WTC11 (cell line): ENCODE results near the gene ERC1. TPM values are rescaled to one million over a fixed set of nuclear protein-coding genes. Genes with fewer than 3 reads are reported as not detected.

Experiments used
- ATAC-seq: fragments of 200-7000 bp; cut with Tn5 transposase; 2 replicates; pipeline ENCODE4 v1.10.0; 2021; ENCODE audit warnings: mild to moderate bottlenecking, moderate library complexity
- CTCF ChIA-PET: fragments of 300-600 bp; sonication (Branson Sonifier 250); formaldehyde crosslinking; loops from one replicate; lab custom pipeline; 2021; ENCODE audit warnings: antibody characterized with exemption; lab: Charles Lee
- POLR2A ChIA-PET: fragments of 350-600 bp; sonication (Branson Sonifier 250); formaldehyde crosslinking; loops from one replicate; lab custom pipeline; 2021; ENCODE audit warnings: antibody characterized with exemption; lab: Charles Lee
- DNase-seq: peaks from one replicate; pipeline ENCODE4 v3.0.0; 2021; ENCODE audit warnings: low spot score
- H3K27ac Mint-ChIP-seq: 2 replicates; pipeline ENCODE4 v1.8.0; 2021; ENCODE audit warnings: mixed read lengths
- H3K27me3 Mint-ChIP-seq: 2 replicates; pipeline ENCODE4 v1.8.0; 2021; ENCODE audit warnings: low read depth, mild to moderate bottlenecking, moderate library complexity, mixed read lengths
- H3K36me3 Mint-ChIP-seq: 2 replicates; pipeline ENCODE4 v1.8.0; 2021; ENCODE audit warnings: mixed read lengths
- H3K4me1 Mint-ChIP-seq: 2 replicates; pipeline ENCODE4 v1.8.0; 2022; ENCODE audit warnings: mixed read lengths
- H3K4me3 Mint-ChIP-seq: 2 replicates; pipeline ENCODE4 v1.8.0; 2021; ENCODE audit warnings: mild to moderate bottlenecking, moderate library complexity, mixed read lengths
- H3K9me3 Mint-ChIP-seq: 2 replicates; pipeline ENCODE4 v1.8.0; 2021; ENCODE audit warnings: mixed read lengths
- EMX1 ChIP-seq: fragments of 250-450 bp; sonication (Bioruptor Pico); IDR thresholded peaks from 2 replicates; pipeline ENCODE4 v1.8.0; 2021; ENCODE audit warnings: mild to moderate bottlenecking
- FOXJ3 ChIP-seq: sonication (generic); formaldehyde crosslinking; IDR thresholded peaks from 2 replicates; pipeline ENCODE4 v1.9.0; 2021; ENCODE audit warnings: missing genetic modification reagents, mild to moderate bottlenecking, borderline replicate concordance
- GABPB1 ChIP-seq: sonication (generic); formaldehyde crosslinking; IDR thresholded peaks from 2 replicates; pipeline ENCODE4 v1.8.1; 2023; ENCODE audit warnings: mild to moderate bottlenecking, missing genetic modification reagents
- HMGA2 ChIP-seq: fragments of 250-450 bp; sonication (Bioruptor Pico); IDR thresholded peaks from 2 replicates; pipeline ENCODE4 v1.4.0; 2021; ENCODE audit warnings: mild to moderate bottlenecking, moderate library complexity
- IRF2 ChIP-seq: sonication (generic); formaldehyde crosslinking; IDR thresholded peaks from 2 replicates; pipeline ENCODE4 v1.8.0; 2022; ENCODE audit warnings: low read depth, missing genetic modification reagents, borderline replicate concordance
- KAT7 ChIP-seq: sonication (generic); formaldehyde crosslinking; IDR thresholded peaks from 2 replicates; pipeline ENCODE4 v1.8.1; 2023; ENCODE audit warnings: missing genetic modification reagents, mild to moderate bottlenecking, borderline replicate concordance
- NR3C1 ChIP-seq: sonication (generic); formaldehyde crosslinking; conservative IDR thresholded peaks from 2 replicates; pipeline ENCODE4 v1.8.1; 2023; ENCODE audit warnings: low read depth, mild to moderate bottlenecking, missing genetic modification reagents
- RELA ChIP-seq: sonication (generic); formaldehyde crosslinking; IDR thresholded peaks from 2 replicates; pipeline ENCODE4 v1.8.1; 2022; ENCODE audit warnings: missing genetic modification reagents, mild to moderate bottlenecking, borderline replicate concordance
- RORB ChIP-seq: fragments of 250-450 bp; sonication (Bioruptor Pico); IDR thresholded peaks from 2 replicates; pipeline ENCODE4 v1.9.0; 2021; ENCODE audit warnings: mild to moderate bottlenecking
- ZNF396 ChIP-seq: fragments of 250-450 bp; sonication (Bioruptor Pico); IDR thresholded peaks from 2 replicates; pipeline ENCODE4 v1.8.0; 2021; ENCODE audit warnings: mild to moderate bottlenecking, moderate library complexity, borderline replicate concordance
- ZNF423 ChIP-seq: fragments of 250-450 bp; sonication (Bioruptor Pico); IDR thresholded peaks from 2 replicates; pipeline ENCODE4 v2.1.2; 2022; ENCODE audit warnings: mild to moderate bottlenecking, moderate library complexity
- total RNA-seq: library from RNA; stranded (reverse); gene quantifications from 3 replicates; pipeline ENCODE4 v1.2.3, GENCODE V29; 2021
- TF ChIP-seq, protein P1 (sequence below): sonication (generic); formaldehyde crosslinking; IDR thresholded peaks from 2 replicates; pipeline ENCODE4 v1.8.0; 2022; ENCODE audit warnings: missing genetic modification reagents
- TF ChIP-seq, protein P2 (sequence below): fragments of 250-450 bp; sonication (Bioruptor Pico); IDR thresholded peaks from 2 replicates; pipeline ENCODE4 v1.9.0; 2021; ENCODE audit warnings: mild to moderate bottlenecking, borderline replicate concordance
- TF ChIP-seq, protein P3 (sequence below): sonication (generic); formaldehyde crosslinking; IDR thresholded peaks from 2 replicates; pipeline ENCODE4 v1.8.0; 2023; ENCODE audit warnings: missing genetic modification reagents
- TF ChIP-seq, protein P4 (sequence below): sonication (generic); formaldehyde crosslinking; IDR thresholded peaks from 2 replicates; pipeline ENCODE4 v1.8.1; 2022; ENCODE audit warnings: mild to moderate bottlenecking, moderate library complexity, missing genetic modification reagents
- TF ChIP-seq, protein P5 (sequence below): sonication (generic); formaldehyde crosslinking; IDR thresholded peaks from 2 replicates; pipeline ENCODE4 v1.8.1; 2022; ENCODE audit warnings: low read depth, missing genetic modification reagents, borderline replicate concordance
- TF ChIP-seq, protein P6 (sequence below): sonication (generic); formaldehyde crosslinking; IDR thresholded peaks from 2 replicates; pipeline ENCODE4 v1.8.0; 2022; ENCODE audit warnings: mild to moderate bottlenecking, missing genetic modification reagents
- TF ChIP-seq, protein P7 (sequence below): sonication (generic); formaldehyde crosslinking; IDR thresholded peaks from 2 replicates; pipeline ENCODE4 v1.8.0; 2023; ENCODE audit warnings: mild to moderate bottlenecking, missing genetic modification reagents

ERC1 gene
- total RNA-seq, 1 experiment from 2014 or later: 47.5 TPM

DNA sequence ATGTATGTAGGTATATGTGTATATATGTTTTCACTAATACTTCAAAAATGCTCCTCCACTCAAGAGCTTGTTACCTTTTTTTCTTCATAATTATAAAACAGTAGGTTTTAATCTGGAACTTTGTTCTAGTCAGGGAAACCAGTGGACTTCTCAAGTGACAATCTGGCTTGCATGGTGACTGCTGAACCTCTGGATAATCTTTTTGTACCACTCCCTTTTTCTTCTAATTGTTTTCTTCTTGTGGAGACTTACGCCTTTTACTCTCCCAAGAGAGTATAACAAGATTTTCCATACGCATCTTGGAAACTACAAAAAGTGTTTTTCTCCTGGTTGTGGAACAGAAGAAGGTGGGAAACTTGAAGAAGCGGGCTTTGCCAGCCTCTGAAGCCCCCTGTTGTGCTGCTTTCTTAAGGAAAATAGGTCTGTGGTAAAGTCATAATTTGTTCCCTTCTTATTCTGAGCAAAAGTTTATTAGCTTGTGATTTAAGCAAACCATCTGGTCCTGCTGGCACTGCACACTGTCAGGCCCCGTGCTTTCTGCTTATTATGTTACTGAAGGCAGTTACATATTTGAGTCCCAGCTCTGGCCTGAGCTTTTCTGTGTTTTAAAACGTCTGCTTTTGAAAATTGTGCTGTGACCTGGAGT, 291.8 kb downstream of the ERC1 start:
- Mint-ChIP-seq H3K27me3 (no peaks in the 10 kb centered on the region), H3K9me3 (no peaks in the 10 kb centered on the region), H3K27ac (no peak overlapping the region), H3K4me3 (no peak overlapping the region), H3K36me3 (no peaks in the 10 kb centered on the region), H3K4me1 (peaks cover 15% of the 10 kb centered on the region)
- TF ChIP-seq RELA (CRISPR knock-in tag) (no peak), ZNF396 (CRISPR knock-in tag) (no peak), GABPB1 (CRISPR knock-in tag) (no peak), RORB (CRISPR knock-in tag) (no peak), FOXJ3 (CRISPR knock-in tag) (no peak)
- TF ChIP-seq, protein P1, sequence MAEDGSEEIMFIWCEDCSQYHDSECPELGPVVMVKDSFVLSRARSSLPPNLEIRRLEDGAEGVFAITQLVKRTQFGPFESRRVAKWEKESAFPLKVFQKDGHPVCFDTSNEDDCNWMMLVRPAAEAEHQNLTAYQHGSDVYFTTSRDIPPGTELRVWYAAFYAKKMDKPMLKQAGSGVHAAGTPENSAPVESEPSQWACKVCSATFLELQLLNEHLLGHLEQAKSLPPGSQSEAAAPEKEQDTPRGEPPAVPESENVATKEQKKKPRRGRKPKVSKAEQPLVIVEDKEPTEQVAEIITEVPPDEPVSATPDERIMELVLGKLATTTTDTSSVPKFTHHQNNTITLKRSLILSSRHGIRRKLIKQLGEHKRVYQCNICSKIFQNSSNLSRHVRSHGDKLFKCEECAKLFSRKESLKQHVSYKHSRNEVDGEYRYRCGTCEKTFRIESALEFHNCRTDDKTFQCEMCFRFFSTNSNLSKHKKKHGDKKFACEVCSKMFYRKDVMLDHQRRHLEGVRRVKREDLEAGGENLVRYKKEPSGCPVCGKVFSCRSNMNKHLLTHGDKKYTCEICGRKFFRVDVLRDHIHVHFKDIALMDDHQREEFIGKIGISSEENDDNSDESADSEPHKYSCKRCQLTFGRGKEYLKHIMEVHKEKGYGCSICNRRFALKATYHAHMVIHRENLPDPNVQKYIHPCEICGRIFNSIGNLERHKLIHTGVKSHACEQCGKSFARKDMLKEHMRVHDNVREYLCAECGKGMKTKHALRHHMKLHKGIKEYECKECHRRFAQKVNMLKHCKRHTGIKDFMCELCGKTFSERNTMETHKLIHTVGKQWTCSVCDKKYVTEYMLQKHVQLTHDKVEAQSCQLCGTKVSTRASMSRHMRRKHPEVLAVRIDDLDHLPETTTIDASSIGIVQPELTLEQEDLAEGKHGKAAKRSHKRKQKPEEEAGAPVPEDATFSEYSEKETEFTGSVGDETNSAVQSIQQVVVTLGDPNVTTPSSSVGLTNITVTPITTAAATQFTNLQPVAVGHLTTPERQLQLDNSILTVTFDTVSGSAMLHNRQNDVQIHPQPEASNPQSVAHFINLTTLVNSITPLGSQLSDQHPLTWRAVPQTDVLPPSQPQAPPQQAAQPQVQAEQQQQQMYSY (CRISPR knock-in tag): no peak
- TF ChIP-seq, protein P2, sequence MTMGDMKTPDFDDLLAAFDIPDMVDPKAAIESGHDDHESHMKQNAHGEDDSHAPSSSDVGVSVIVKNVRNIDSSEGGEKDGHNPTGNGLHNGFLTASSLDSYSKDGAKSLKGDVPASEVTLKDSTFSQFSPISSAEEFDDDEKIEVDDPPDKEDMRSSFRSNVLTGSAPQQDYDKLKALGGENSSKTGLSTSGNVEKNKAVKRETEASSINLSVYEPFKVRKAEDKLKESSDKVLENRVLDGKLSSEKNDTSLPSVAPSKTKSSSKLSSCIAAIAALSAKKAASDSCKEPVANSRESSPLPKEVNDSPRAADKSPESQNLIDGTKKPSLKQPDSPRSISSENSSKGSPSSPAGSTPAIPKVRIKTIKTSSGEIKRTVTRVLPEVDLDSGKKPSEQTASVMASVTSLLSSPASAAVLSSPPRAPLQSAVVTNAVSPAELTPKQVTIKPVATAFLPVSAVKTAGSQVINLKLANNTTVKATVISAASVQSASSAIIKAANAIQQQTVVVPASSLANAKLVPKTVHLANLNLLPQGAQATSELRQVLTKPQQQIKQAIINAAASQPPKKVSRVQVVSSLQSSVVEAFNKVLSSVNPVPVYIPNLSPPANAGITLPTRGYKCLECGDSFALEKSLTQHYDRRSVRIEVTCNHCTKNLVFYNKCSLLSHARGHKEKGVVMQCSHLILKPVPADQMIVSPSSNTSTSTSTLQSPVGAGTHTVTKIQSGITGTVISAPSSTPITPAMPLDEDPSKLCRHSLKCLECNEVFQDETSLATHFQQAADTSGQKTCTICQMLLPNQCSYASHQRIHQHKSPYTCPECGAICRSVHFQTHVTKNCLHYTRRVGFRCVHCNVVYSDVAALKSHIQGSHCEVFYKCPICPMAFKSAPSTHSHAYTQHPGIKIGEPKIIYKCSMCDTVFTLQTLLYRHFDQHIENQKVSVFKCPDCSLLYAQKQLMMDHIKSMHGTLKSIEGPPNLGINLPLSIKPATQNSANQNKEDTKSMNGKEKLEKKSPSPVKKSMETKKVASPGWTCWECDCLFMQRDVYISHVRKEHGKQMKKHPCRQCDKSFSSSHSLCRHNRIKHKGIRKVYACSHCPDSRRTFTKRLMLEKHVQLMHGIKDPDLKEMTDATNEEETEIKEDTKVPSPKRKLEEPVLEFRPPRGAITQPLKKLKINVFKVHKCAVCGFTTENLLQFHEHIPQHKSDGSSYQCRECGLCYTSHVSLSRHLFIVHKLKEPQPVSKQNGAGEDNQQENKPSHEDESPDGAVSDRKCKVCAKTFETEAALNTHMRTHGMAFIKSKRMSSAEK (CRISPR knock-in tag): no peak
- TF ChIP-seq, protein P3, sequence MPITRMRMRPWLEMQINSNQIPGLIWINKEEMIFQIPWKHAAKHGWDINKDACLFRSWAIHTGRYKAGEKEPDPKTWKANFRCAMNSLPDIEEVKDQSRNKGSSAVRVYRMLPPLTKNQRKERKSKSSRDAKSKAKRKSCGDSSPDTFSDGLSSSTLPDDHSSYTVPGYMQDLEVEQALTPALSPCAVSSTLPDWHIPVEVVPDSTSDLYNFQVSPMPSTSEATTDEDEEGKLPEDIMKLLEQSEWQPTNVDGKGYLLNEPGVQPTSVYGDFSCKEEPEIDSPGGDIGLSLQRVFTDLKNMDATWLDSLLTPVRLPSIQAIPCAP: no peak
- TF ChIP-seq, protein P4, sequence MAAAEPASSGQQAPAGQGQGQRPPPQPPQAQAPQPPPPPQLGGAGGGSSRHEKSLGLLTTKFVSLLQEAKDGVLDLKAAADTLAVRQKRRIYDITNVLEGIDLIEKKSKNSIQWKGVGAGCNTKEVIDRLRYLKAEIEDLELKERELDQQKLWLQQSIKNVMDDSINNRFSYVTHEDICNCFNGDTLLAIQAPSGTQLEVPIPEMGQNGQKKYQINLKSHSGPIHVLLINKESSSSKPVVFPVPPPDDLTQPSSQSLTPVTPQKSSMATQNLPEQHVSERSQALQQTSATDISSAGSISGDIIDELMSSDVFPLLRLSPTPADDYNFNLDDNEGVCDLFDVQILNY (CRISPR knock-in tag): no peak
- TF ChIP-seq, protein P5, sequence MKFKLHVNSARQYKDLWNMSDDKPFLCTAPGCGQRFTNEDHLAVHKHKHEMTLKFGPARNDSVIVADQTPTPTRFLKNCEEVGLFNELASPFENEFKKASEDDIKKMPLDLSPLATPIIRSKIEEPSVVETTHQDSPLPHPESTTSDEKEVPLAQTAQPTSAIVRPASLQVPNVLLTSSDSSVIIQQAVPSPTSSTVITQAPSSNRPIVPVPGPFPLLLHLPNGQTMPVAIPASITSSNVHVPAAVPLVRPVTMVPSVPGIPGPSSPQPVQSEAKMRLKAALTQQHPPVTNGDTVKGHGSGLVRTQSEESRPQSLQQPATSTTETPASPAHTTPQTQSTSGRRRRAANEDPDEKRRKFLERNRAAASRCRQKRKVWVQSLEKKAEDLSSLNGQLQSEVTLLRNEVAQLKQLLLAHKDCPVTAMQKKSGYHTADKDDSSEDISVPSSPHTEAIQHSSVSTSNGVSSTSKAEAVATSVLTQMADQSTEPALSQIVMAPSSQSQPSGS: no peak
- TF ChIP-seq, protein P6, sequence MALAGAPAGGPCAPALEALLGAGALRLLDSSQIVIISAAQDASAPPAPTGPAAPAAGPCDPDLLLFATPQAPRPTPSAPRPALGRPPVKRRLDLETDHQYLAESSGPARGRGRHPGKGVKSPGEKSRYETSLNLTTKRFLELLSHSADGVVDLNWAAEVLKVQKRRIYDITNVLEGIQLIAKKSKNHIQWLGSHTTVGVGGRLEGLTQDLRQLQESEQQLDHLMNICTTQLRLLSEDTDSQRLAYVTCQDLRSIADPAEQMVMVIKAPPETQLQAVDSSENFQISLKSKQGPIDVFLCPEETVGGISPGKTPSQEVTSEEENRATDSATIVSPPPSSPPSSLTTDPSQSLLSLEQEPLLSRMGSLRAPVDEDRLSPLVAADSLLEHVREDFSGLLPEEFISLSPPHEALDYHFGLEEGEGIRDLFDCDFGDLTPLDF (CRISPR knock-in tag): no peak
- DNase-seq (no peak), ATAC-seq (no peak)
- POLR2A ChIA-PET: interaction anchor here (0.6 kb wide), 1 partner anchor 244 kb away, joined by 4 read pairs; no protein-coding TSS in a partner anchor
- CTCF ChIA-PET: interaction anchor here (1.2 kb wide), 1 partner anchor 165 kb away, joined by 4 read pairs; no protein-coding TSS in a partner anchor

DNA sequence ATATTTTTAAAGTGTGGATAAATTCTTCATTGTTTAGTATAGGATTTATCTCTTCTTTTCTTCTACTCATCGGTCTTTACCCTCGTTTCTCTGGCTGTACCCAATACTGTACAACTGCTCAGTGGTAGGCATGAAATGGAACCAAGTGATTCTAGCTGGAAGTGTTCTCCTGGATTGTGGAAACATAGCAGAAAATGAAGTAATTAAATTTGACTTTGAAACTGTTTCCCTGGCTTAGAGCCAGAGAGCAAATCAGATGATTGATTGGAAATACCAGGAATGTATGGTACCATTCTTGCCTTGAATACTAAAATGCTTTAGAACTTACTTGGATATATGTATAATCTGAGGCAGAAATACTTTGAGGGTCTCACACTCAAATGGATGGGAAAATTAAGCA, 292.3 kb downstream of the ERC1 start:
- peaks cover 15% of the 10 kb centered on the region for H3K4me1 Mint-ChIP-seq
- CTCF ChIA-PET: no interaction called here
- H3K36me3 Mint-ChIP-seq: no peaks in the 10 kb centered on the region
- H3K27ac Mint-ChIP-seq: no peak overlapping the region
- no peak for DNase-seq
- no peak for ATAC-seq
- no peaks in the 10 kb centered on the region for H3K27me3 Mint-ChIP-seq
- POLR2A ChIA-PET: interaction anchor here (0.6 kb wide), 1 partner anchor 244 kb away, joined by 4 read pairs; no protein-coding TSS in a partner anchor
- H3K9me3 Mint-ChIP-seq: no peaks in the 10 kb centered on the region
- H3K4me3 Mint-ChIP-seq: no peak overlapping the region
- no peak for TF ChIP-seq HMGA2 (CRISPR knock-in tag)
- no peak for TF ChIP-seq IRF2
- no peak for TF ChIP-seq GABPB1 (CRISPR knock-in tag)
- TF ChIP-seq, protein P7, sequence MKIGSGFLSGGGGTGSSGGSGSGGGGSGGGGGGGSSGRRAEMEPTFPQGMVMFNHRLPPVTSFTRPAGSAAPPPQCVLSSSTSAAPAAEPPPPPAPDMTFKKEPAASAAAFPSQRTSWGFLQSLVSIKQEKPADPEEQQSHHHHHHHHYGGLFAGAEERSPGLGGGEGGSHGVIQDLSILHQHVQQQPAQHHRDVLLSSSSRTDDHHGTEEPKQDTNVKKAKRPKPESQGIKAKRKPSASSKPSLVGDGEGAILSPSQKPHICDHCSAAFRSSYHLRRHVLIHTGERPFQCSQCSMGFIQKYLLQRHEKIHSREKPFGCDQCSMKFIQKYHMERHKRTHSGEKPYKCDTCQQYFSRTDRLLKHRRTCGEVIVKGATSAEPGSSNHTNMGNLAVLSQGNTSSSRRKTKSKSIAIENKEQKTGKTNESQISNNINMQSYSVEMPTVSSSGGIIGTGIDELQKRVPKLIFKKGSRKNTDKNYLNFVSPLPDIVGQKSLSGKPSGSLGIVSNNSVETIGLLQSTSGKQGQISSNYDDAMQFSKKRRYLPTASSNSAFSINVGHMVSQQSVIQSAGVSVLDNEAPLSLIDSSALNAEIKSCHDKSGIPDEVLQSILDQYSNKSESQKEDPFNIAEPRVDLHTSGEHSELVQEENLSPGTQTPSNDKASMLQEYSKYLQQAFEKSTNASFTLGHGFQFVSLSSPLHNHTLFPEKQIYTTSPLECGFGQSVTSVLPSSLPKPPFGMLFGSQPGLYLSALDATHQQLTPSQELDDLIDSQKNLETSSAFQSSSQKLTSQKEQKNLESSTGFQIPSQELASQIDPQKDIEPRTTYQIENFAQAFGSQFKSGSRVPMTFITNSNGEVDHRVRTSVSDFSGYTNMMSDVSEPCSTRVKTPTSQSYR (CRISPR knock-in tag): no peak
- no peak for TF ChIP-seq KAT7 (CRISPR knock-in tag)
- TF ChIP-seq ZNF423: no peak
- TF ChIP-seq NR3C1 (CRISPR knock-in tag): no peak
- TF ChIP-seq EMX1 (CRISPR knock-in tag): no peak
- TF ChIP-seq, protein P3: no peak
